ENCODE measurements around the gene LMO3.

- no peak for TF ChIP-seq CTCF (IDR thresholded peaks at IDR 0.05)
- TF ChIP-seq POLR2A (IDR thresholded peaks at IDR 0.05) = no peak
These were observed 1.9 kb downstream of the LMO3 start for GRCh38 chr12:16603916-16604575.
